ENCODE measurements around the gene NECAB2.

DNA sequence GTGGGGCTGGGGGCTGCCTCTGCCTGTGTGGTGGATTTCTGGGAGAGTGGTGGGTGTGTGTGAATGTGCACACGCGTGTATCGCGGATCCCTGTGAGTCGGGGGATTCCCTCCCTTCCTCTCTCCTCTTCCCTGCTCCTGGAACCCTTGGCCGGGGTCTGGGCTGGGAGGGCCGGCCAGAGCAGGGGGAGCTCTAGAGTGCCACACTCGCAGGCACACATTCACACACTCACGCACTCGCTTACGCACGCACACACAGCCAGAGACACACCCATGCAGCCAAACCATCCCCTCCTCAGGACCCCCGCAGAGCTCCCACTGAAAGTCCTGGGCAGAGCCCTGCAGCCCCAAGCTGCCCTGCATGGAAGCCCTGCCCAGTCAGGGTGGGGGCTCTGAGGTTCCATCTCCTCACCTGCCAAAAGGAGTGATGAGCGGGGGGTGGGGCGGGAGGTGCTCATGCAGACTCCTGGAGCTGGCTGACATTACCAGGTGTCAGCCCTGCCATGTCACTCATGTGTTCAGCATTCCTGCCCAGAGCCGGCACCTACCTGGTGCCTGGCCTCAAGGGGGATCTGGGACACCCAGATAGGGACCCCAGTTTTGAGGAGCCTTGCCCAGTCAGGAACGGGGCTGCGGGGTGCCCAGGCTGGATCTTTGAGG, 1.9 kb downstream of the NECAB2 start:
- TF ChIP-seq, protein P1, sequence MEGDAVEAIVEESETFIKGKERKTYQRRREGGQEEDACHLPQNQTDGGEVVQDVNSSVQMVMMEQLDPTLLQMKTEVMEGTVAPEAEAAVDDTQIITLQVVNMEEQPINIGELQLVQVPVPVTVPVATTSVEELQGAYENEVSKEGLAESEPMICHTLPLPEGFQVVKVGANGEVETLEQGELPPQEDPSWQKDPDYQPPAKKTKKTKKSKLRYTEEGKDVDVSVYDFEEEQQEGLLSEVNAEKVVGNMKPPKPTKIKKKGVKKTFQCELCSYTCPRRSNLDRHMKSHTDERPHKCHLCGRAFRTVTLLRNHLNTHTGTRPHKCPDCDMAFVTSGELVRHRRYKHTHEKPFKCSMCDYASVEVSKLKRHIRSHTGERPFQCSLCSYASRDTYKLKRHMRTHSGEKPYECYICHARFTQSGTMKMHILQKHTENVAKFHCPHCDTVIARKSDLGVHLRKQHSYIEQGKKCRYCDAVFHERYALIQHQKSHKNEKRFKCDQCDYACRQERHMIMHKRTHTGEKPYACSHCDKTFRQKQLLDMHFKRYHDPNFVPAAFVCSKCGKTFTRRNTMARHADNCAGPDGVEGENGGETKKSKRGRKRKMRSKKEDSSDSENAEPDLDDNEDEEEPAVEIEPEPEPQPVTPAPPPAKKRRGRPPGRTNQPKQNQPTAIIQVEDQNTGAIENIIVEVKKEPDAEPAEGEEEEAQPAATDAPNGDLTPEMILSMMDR (conservative IDR thresholded peaks at IDR 0.05 in 1 of 2, IDR thresholded peaks at IDR 0.05 in 1 of 2; ENCODE audit: low read depth in 1 of 2, low read length in 2 of 2) = no peak
- no peak for TF ChIP-seq EZH2 (IDR thresholded peaks at IDR 0.05; ENCODE audit: low read length, missing control alignments)

Data from fibroblast of lung (primary cell).